ENCODE measurements around the gene GBA3. TPM values are rescaled to one million over a fixed set of nuclear protein-coding genes. Genes with fewer than 3 reads are reported as not detected.

Gene GBA3
- total and polyA plus RNA-seq, 2 donors, result 0.28 to 0.37 TPM

DNA sequence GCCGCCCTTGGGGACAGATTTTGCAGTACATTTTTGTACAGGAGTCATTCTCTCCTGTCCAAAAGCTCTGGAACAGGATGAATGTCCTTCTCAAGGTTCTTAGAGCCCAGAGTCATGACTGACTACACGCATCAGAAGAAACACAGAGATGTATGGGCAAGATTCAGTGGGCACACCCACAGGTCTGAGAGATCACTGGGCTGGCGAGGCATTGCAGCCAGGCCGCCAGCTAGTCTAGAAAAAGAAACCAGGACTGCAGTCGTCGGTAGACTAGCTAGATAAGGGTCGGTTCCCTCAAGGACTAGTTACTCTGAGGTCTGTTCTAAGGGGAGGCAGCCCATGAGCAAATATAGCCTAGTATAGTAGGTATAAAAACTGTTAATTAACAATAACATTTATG lies 19.8 kb downstream of the GBA3 start:
- 96% methylated on average over 7 of the region's 7 CpGs for WGBS
- no peak overlapping the region for H3K27ac ChIP-seq (ENCODE audit: low read depth in 1 of 2, low read length in 1 of 2)
- H3K36me3 ChIP-seq (ENCODE audit: control insufficient read depth in 2 of 2, insufficient read depth in 2 of 2, low read length in 1 of 2), result no peaks in the 10 kb centered on the region
- H3K4me3 ChIP-seq (ENCODE audit: low read length in 2 of 2), result no peak overlapping the region
- no peaks in the 10 kb centered on the region for H3K9me3 ChIP-seq (ENCODE audit: control insufficient read depth in 2 of 2, insufficient read depth in 1 of 2, low read length in 1 of 2)
- no peaks in the 10 kb centered on the region for H3K27me3 ChIP-seq (ENCODE audit: control insufficient read depth in 2 of 2, insufficient read depth in 1 of 2, low read length in 1 of 2)
- H3K4me1 ChIP-seq (ENCODE audit: control insufficient read depth in 2 of 2, insufficient read depth in 2 of 2, low read length in 2 of 2), result no peaks in the 10 kb centered on the region
- DNase-seq (ENCODE audit: low read depth in 6 of 9, low spot score in 9 of 9), result no peak

DNA sequence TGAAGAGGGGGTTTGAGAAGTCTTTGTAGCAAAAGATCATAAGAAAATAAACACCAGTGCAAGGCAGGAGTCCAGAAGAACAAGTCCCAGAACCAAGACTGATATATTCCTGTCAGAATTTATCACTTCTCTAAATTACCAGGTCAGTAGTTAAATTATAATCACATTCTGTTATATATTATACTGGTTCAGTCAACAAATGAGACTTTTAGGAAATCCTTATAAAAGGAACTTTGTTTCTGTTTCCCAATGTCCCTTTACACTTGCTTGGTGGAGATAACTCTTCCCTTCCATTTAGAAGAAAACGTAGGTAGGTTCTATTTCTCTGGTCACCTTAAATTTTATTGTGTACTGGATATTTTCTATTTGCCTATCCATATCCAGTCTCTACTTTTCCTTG lies 21.1 kb downstream of the GBA3 start:
- no peak overlapping the region for H3K27ac ChIP-seq (ENCODE audit: low read depth in 1 of 2, low read length in 1 of 2)
- H3K9me3 ChIP-seq (ENCODE audit: control insufficient read depth in 2 of 2, insufficient read depth in 1 of 2, low read length in 1 of 2), result no peaks in the 10 kb centered on the region
- no peak overlapping the region for H3K4me3 ChIP-seq (ENCODE audit: low read length in 2 of 2)
- H3K4me1 ChIP-seq (ENCODE audit: control insufficient read depth in 2 of 2, insufficient read depth in 2 of 2, low read length in 2 of 2), result no peaks in the 10 kb centered on the region
- WGBS, result 91% methylated on average over 1 of the region's 1 CpG
- no peaks in the 10 kb centered on the region for H3K36me3 ChIP-seq (ENCODE audit: control insufficient read depth in 2 of 2, insufficient read depth in 2 of 2, low read length in 1 of 2)
- no peaks in the 10 kb centered on the region for H3K27me3 ChIP-seq (ENCODE audit: control insufficient read depth in 2 of 2, insufficient read depth in 1 of 2, low read length in 1 of 2)
- no peak for DNase-seq (ENCODE audit: low read depth in 6 of 9, low spot score in 9 of 9)

DNA sequence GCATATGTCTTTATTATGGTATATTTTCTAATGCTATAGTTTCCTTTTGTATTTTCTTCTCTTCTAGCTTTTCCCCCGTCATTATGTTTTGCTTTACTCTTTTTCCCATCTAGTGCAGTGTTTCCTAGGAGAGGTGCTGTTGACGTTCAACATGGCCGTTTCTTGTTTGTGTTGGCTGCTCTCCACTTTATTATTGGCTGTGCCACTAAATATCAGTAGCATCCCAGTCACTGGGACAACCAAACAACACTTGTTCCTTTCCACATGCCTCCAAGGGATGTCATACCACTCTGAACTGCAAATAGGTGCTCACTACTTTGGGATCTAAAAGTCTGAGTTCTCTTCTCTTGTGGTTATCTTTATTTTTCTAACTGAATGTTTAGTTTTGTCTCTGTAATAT lies 26.5 kb downstream of the GBA3 start:
- no peak for DNase-seq (ENCODE audit: low read depth in 6 of 9, low spot score in 9 of 9)
- 94% methylated on average over 3 of the region's 3 CpGs for WGBS
- Histone ChIP-seq H3K27me3 (ENCODE audit: control insufficient read depth in 2 of 2, insufficient read depth in 1 of 2, low read length in 1 of 2) (no peaks in the 10 kb centered on the region), H3K9me3 (ENCODE audit: control insufficient read depth in 2 of 2, insufficient read depth in 1 of 2, low read length in 1 of 2) (no peaks in the 10 kb centered on the region), H3K4me1 (ENCODE audit: control insufficient read depth in 2 of 2, insufficient read depth in 2 of 2, low read length in 2 of 2) (no peaks in the 10 kb centered on the region), H3K4me3 (ENCODE audit: low read length in 2 of 2) (no peak overlapping the region), H3K36me3 (ENCODE audit: control insufficient read depth in 2 of 2, insufficient read depth in 2 of 2, low read length in 1 of 2) (no peaks in the 10 kb centered on the region), H3K27ac (ENCODE audit: low read depth in 1 of 2, low read length in 1 of 2) (no peak overlapping the region)

DNA sequence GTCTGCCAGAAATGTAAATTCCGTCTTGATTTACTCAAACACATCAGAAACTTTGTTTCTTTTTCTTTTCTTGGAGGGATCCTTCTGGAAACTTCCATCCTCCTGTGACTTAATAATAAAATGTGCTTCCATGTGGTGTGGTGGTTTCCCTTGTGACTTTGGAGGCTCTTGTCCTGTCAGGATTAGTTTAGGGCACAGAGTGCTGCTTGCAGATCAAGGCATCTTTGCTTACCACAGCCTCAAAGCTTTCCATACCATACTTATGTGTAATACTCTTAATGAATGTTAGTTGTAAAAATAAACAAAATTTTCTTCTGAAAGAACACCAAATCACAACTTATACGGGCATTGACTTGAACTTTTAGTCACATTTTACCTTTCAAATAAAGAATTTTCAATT lies 27.4 kb downstream of the GBA3 start:
- Histone ChIP-seq H3K9me3 (ENCODE audit: control insufficient read depth in 2 of 2, insufficient read depth in 1 of 2, low read length in 1 of 2) (no peaks in the 10 kb centered on the region), H3K4me1 (ENCODE audit: control insufficient read depth in 2 of 2, insufficient read depth in 2 of 2, low read length in 2 of 2) (no peaks in the 10 kb centered on the region), H3K36me3 (ENCODE audit: control insufficient read depth in 2 of 2, insufficient read depth in 2 of 2, low read length in 1 of 2) (no peaks in the 10 kb centered on the region), H3K27ac (ENCODE audit: low read depth in 1 of 2, low read length in 1 of 2) (no peak overlapping the region), H3K4me3 (ENCODE audit: low read length in 2 of 2) (no peak overlapping the region), H3K27me3 (ENCODE audit: control insufficient read depth in 2 of 2, insufficient read depth in 1 of 2, low read length in 1 of 2) (no peaks in the 10 kb centered on the region)
- DNase-seq (ENCODE audit: low read depth in 6 of 9, low spot score in 9 of 9), result no peak
- 90% methylated on average over 2 of the region's 2 CpGs for WGBS

DNA sequence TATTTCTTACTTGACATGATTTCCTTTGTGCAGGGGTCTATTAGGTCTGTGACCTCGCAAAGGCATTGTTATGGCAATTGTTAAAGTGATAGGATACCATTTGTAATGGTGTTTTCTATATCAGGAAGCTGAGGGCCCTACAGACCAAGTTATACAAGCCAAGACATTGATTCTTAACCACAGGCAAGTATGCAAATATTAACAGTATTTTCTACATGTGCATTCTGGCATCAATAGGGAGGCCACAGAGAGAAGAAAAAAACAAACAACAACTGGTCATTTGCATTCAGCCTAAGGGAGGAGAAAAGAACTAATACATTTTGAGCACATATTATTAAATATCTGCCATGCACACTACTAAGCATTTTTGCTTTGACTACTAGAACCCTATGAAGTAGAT lies 28.5 kb downstream of the GBA3 start:
- no peak overlapping the region for H3K27ac ChIP-seq (ENCODE audit: low read depth in 1 of 2, low read length in 1 of 2)
- WGBS, result 82% methylated on average over 1 of the region's 1 CpG
- H3K4me3 ChIP-seq (ENCODE audit: low read length in 2 of 2), result no peak overlapping the region
- DNase-seq (ENCODE audit: low read depth in 6 of 9, low spot score in 9 of 9), result no peak
- H3K9me3 ChIP-seq (ENCODE audit: control insufficient read depth in 2 of 2, insufficient read depth in 1 of 2, low read length in 1 of 2), result no peaks in the 10 kb centered on the region
- no peaks in the 10 kb centered on the region for H3K27me3 ChIP-seq (ENCODE audit: control insufficient read depth in 2 of 2, insufficient read depth in 1 of 2, low read length in 1 of 2)
- no peaks in the 10 kb centered on the region for H3K36me3 ChIP-seq (ENCODE audit: control insufficient read depth in 2 of 2, insufficient read depth in 2 of 2, low read length in 1 of 2)
- no peaks in the 10 kb centered on the region for H3K4me1 ChIP-seq (ENCODE audit: control insufficient read depth in 2 of 2, insufficient read depth in 2 of 2, low read length in 2 of 2)

DNA sequence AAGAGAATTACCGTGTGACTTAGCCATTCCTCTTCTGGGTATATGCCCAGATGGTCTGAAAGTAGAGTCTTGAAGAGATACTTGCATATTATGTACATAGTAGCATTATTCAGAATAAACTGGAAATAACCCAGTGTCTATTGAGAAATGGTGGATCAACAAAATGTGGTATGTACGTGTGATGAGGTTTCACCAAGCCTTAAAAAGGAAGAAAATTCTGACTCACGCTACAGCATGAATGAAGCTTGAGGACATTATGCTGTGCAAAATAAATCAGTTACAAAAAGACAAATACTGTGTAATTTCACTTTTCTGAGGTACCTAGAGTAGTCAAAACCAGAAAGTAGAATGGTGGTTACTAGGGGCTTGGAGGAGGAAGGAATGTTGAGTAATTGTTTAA lies 37.3 kb downstream of the GBA3 start:
- Histone ChIP-seq H3K27me3 (ENCODE audit: control insufficient read depth in 2 of 2, insufficient read depth in 1 of 2, low read length in 1 of 2) (no peaks in the 10 kb centered on the region), H3K9me3 (ENCODE audit: control insufficient read depth in 2 of 2, insufficient read depth in 1 of 2, low read length in 1 of 2) (no peaks in the 10 kb centered on the region), H3K36me3 (ENCODE audit: control insufficient read depth in 2 of 2, insufficient read depth in 2 of 2, low read length in 1 of 2) (no peaks in the 10 kb centered on the region), H3K4me3 (ENCODE audit: low read length in 2 of 2) (no peak overlapping the region), H3K27ac (ENCODE audit: low read depth in 1 of 2, low read length in 1 of 2) (no peak overlapping the region), H3K4me1 (ENCODE audit: control insufficient read depth in 2 of 2, insufficient read depth in 2 of 2, low read length in 2 of 2) (no peaks in the 10 kb centered on the region)
- DNase-seq (ENCODE audit: low read depth in 6 of 9, low spot score in 9 of 9), result no peak
- 96% methylated on average over 3 of the region's 3 CpGs for WGBS

DNA sequence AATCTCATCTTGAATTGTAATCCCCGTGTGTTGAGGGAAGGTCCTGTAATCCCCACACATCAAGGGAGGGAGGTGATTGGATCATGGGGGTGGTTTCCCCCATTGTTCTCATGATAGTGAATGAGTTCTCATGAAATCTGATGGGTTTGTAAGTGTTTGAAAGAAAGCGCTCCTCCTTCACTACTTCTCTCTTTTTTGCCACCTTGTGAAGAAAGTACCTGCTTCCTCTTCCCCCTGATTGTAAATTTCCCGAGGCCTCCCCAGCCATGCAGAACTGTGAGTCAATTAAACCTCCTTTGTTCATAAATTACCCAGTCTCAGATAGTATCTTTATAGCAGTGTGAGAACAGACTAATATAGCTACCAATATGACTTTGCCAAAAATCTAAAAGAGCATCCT lies 41.1 kb downstream of the GBA3 start:
- DNase-seq (ENCODE audit: low read depth in 6 of 9, low spot score in 9 of 9), result no peak
- Histone ChIP-seq H3K4me3 (ENCODE audit: low read length in 2 of 2) (no peak overlapping the region), H3K27ac (ENCODE audit: low read depth in 1 of 2, low read length in 1 of 2) (no peak overlapping the region), H3K36me3 (ENCODE audit: control insufficient read depth in 2 of 2, insufficient read depth in 2 of 2, low read length in 1 of 2) (no peaks in the 10 kb centered on the region), H3K4me1 (ENCODE audit: control insufficient read depth in 2 of 2, insufficient read depth in 2 of 2, low read length in 2 of 2) (no peaks in the 10 kb centered on the region), H3K27me3 (ENCODE audit: control insufficient read depth in 2 of 2, insufficient read depth in 1 of 2, low read length in 1 of 2) (no peaks in the 10 kb centered on the region), H3K9me3 (ENCODE audit: control insufficient read depth in 2 of 2, insufficient read depth in 1 of 2, low read length in 1 of 2) (no peaks in the 10 kb centered on the region)
- 55% methylated on average over 3 of the region's 3 CpGs for whole genome bisulfite sequencing

DNA sequence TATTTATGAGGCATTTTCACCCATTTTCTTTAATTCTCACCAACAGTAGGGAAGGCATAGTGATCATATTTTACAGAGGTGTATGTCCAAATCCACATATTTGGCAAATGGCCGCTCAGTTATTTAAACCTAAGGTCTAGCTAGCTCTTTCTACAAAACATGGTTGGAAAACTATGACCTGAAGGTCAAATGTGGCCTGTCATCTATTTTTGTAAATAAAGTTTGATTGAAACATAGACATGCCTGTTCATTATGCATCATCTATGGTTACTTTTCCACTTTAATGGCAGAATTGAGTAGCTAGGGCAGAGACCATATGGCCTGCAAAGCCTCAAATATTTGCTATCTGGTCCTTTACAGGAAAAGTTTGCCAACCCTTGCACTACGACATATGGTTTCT lies 44.2 kb downstream of the GBA3 start:
- H3K27ac ChIP-seq (ENCODE audit: low read depth in 1 of 2, low read length in 1 of 2), result no peak overlapping the region
- H3K27me3 ChIP-seq (ENCODE audit: control insufficient read depth in 2 of 2, insufficient read depth in 1 of 2, low read length in 1 of 2), result no peaks in the 10 kb centered on the region
- no peaks in the 10 kb centered on the region for H3K36me3 ChIP-seq (ENCODE audit: control insufficient read depth in 2 of 2, insufficient read depth in 2 of 2, low read length in 1 of 2)
- DNase-seq (ENCODE audit: low read depth in 6 of 9, low spot score in 9 of 9), result no peak
- 91% methylated on average over 2 of the region's 2 CpGs for WGBS
- H3K4me3 ChIP-seq (ENCODE audit: low read length in 2 of 2), result no peak overlapping the region
- no peaks in the 10 kb centered on the region for H3K4me1 ChIP-seq (ENCODE audit: control insufficient read depth in 2 of 2, insufficient read depth in 2 of 2, low read length in 2 of 2)
- H3K9me3 ChIP-seq (ENCODE audit: control insufficient read depth in 2 of 2, insufficient read depth in 1 of 2, low read length in 1 of 2), result no peaks in the 10 kb centered on the region

DNA sequence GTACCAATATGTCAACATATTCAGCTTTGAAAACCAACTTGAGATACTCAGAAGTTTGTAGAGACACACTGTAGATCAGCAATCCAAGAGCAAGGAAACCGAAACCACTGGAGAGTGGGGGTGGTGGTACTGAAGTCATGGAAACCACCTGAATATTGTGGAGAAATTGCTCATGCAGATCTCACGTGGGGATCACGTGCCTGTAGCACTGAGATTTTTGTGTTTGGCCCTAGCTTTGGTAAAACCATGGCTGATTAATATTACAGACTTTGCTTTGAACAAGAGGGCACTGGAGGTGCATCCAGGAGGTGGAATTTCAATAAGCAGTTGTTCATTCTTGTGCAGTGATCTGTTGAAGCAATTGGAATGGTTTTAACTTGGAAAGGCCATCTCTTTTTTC lies 47.2 kb downstream of the GBA3 start:
- Histone ChIP-seq H3K36me3 (ENCODE audit: control insufficient read depth in 2 of 2, insufficient read depth in 2 of 2, low read length in 1 of 2) (no peaks in the 10 kb centered on the region), H3K27ac (ENCODE audit: low read depth in 1 of 2, low read length in 1 of 2) (no peak overlapping the region), H3K27me3 (ENCODE audit: control insufficient read depth in 2 of 2, insufficient read depth in 1 of 2, low read length in 1 of 2) (no peaks in the 10 kb centered on the region), H3K4me1 (ENCODE audit: control insufficient read depth in 2 of 2, insufficient read depth in 2 of 2, low read length in 2 of 2) (no peaks in the 10 kb centered on the region), H3K4me3 (ENCODE audit: low read length in 2 of 2) (no peak overlapping the region), H3K9me3 (ENCODE audit: control insufficient read depth in 2 of 2, insufficient read depth in 1 of 2, low read length in 1 of 2) (no peaks in the 10 kb centered on the region)
- DNase-seq (ENCODE audit: low read depth in 6 of 9, low spot score in 9 of 9), result no peak
- 85% methylated on average over 3 of the region's 3 CpGs for WGBS

DNA sequence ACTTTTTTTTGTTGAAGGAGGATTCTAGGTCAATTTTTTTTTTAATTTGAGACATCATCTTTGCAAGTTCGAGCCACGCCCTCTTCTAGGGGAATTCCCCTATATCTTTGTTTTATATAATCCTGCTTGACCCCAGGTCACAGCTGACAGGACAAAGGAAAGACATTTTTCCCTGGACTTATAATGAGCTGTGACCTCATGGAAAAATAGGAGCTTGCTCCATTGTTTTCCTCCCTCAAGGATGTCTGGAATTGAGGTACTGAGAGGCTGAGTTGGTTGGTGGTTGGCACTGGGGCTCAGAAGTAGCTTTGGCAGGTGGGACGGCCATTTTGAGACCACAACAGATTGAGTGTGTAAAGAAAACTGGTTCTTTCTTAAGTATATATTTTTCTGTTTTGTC lies 49.0 kb downstream of the GBA3 start:
- no peaks in the 10 kb centered on the region for H3K9me3 ChIP-seq (ENCODE audit: control insufficient read depth in 2 of 2, insufficient read depth in 1 of 2, low read length in 1 of 2)
- H3K4me3 ChIP-seq (ENCODE audit: low read length in 2 of 2), result no peak overlapping the region
- DNase-seq (ENCODE audit: low read depth in 6 of 9, low spot score in 9 of 9), result no peak
- H3K4me1 ChIP-seq (ENCODE audit: control insufficient read depth in 2 of 2, insufficient read depth in 2 of 2, low read length in 2 of 2), result no peaks in the 10 kb centered on the region
- H3K36me3 ChIP-seq (ENCODE audit: control insufficient read depth in 2 of 2, insufficient read depth in 2 of 2, low read length in 1 of 2), result no peaks in the 10 kb centered on the region
- 96% methylated on average over 3 of the region's 3 CpGs for WGBS
- H3K27ac ChIP-seq (ENCODE audit: low read depth in 1 of 2, low read length in 1 of 2), result no peak overlapping the region
- no peaks in the 10 kb centered on the region for H3K27me3 ChIP-seq (ENCODE audit: control insufficient read depth in 2 of 2, insufficient read depth in 1 of 2, low read length in 1 of 2)
